ENCODE results near the gene CA9.

CA9 gene

DNA sequence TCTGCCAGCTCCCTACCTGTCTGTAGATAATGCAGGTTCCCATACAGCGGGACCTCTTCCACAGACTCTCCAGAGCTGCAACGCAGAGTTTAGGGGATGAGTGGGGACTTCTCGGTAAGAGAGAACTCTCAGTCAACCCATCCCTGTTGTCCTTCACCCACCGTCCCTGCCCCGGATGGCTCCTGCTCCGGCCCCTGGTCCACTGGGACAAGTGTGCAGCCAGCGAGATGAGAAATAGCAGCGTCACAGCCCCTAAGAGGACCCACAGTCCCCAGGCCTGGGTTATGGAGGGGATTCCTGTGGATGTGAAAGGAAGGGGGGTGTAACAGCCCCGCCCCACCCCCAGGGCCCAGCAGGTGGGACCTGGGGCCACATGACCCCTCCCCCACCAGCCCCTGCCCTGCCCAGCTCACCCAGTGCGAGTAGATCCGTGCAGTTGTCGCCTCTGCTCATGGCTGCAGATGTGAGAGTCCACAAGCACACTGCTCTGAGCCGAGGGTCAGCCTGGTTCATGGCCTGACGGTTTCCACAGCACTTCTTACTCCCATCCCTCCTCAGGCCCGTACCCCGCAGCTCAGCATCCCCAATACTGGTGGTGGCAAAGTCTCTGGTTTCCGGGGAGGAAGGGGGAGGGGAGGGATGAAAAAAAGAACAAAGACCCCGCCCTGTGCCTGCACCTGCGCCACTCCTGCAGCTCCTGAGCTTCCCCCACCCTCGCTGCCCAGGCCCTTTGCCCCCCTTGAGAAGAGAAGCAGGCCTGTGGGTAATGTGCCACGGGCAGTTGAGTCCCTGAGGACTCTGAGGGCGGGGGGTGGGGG is 23.2 kb upstream of the CA9 start, which contains the start of gene SIT1:
Gene SIT1, minus strand, starts transcription at position 591 of the 818 bp plus-strand sequence. Its CDS starts 78 bp downstream, at position 513.
- TF ChIP-seq, protein P1, sequence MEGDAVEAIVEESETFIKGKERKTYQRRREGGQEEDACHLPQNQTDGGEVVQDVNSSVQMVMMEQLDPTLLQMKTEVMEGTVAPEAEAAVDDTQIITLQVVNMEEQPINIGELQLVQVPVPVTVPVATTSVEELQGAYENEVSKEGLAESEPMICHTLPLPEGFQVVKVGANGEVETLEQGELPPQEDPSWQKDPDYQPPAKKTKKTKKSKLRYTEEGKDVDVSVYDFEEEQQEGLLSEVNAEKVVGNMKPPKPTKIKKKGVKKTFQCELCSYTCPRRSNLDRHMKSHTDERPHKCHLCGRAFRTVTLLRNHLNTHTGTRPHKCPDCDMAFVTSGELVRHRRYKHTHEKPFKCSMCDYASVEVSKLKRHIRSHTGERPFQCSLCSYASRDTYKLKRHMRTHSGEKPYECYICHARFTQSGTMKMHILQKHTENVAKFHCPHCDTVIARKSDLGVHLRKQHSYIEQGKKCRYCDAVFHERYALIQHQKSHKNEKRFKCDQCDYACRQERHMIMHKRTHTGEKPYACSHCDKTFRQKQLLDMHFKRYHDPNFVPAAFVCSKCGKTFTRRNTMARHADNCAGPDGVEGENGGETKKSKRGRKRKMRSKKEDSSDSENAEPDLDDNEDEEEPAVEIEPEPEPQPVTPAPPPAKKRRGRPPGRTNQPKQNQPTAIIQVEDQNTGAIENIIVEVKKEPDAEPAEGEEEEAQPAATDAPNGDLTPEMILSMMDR (IDR thresholded peaks at IDR 0.05; ENCODE audit: low read depth, low read length, missing control alignments) = no peak
- no peak for DNase-seq (ENCODE audit: low read depth)
- H3K4me3 ChIP-seq (ENCODE audit: low read depth, low read length) = peak within 1 kb of the TSS; percentile 67

GRCh38 chr9:35651956-35652828 is 21.5 kb upstream of the CA9 start:
- DNase-seq (ENCODE audit: low read depth) = no peak
- no peak overlapping the region for H3K4me3 ChIP-seq (ENCODE audit: low read depth, low read length)
- TF ChIP-seq, protein P1 (IDR thresholded peaks at IDR 0.05; ENCODE audit: low read depth, low read length, missing control alignments) = no peak

DNA sequence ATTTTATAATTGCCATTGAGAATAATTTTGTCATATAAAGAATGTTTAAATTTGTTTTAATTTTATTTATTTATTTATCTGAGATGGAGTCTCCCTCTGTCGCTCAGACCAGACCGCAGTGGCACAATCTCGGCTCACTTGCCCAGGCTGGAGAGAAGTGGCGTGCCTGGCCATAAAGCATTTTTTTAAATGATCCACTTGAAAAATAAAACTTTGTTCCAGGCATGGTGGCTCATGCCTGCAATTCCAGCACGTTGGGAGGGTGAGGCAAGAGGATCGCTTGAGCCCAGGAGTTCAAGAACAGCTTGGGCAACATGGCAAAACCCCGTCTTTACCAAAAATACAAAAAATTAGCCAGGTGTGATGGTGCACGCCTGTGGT is 20.9 kb upstream of the CA9 start:
- TF ChIP-seq, protein P1 (IDR thresholded peaks at IDR 0.05; ENCODE audit: low read depth, low read length, missing control alignments) = no peak
- no peak overlapping the region for H3K4me3 ChIP-seq (ENCODE audit: low read depth, low read length)
- no peak for DNase-seq (ENCODE audit: low read depth)

GRCh38 chr9:35653611-35654010 is 20.1 kb upstream of the CA9 start:
- DNase-seq (ENCODE audit: low read depth) = no peak
- H3K4me3 ChIP-seq (ENCODE audit: low read depth, low read length) = no peak overlapping the region
- TF ChIP-seq, protein P1 (IDR thresholded peaks at IDR 0.05; ENCODE audit: low read depth, low read length, missing control alignments) = no peak

DNA sequence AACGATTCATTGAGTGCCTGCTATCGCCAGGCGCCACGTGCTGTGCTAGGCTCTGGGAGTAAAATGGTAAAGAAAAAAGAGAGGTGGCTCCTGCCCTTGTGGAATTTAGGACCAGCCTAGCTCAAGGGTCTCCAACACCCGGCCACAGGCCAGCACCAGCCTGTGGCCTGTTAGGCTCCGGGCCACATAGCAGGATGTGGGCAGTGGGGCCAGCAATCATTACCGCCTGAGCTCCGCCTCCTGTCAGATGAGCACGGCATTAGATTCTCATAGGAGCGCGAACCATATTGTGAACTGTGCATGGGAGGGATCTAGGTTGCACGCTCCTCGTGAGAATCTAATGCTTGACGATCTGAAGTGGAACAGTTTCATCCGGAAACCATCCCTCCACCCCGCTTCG is 17.4 kb upstream of the CA9 start:
- TF ChIP-seq, protein P1 (IDR thresholded peaks at IDR 0.05; ENCODE audit: low read depth, low read length, missing control alignments) = no peak
- DNase-seq (ENCODE audit: low read depth) = no peak
- H3K4me3 ChIP-seq (ENCODE audit: low read depth, low read length) = no peak overlapping the region

- peak overlapping the region; percentile 32 for H3K4me3 ChIP-seq (ENCODE audit: low read depth, low read length)
- no peak for DNase-seq (ENCODE audit: low read depth)
- TF ChIP-seq, protein P1 (IDR thresholded peaks at IDR 0.05; ENCODE audit: low read depth, low read length, missing control alignments) = no peak
Observed at GRCh38 chr9:35656831-35657545, 16.7 kb upstream of the CA9 start.
